IMR-90 (cell line): ENCODE data around the gene COL9A2. TPM values are rescaled to one million over a fixed set of nuclear protein-coding genes. Genes with fewer than 3 reads are reported as not detected.

ENCODE experiments used
- ATAC-seq: fragments of 200-7000 bp; cut with Tn5 transposase; 2 replicates; pipeline ENCODE4 v1.9.1; 2020; ENCODE audit warnings: low read depth, mild to moderate bottlenecking, moderate library complexity
- BruUV-seq: library from RNA; stranded (reverse); fragments of 400-500 nt; replicated peaks from 2 replicates; lab custom pipeline; 2021; lab: Mats Ljungman, UMichigan
- CTCF ChIA-PET: fragments of 300-600 bp; formaldehyde crosslinking; extraction: SDS; loops from one replicate; lab custom pipeline; 2021; ENCODE audit warnings: antibody characterized with exemption; lab: Yijun Ruan, JAX
- POLR2A ChIA-PET: fragments of 300-600 bp; sonication (Branson Sonifier 250); formaldehyde crosslinking; loops from one replicate; lab custom pipeline; 2022; ENCODE audit warnings: antibody characterized with exemption; ENCODE audit not compliant: unreplicated experiment; lab: Charles Lee
- DNase-seq: peaks from one replicate; pipeline ENCODE4 v3.0.0; 2013
- H2AFZ ChIP-seq: replicated peaks from 2 replicates; pipeline ENCODE3; 2013; ENCODE audit warnings: low read length, mild to moderate bottlenecking; ENCODE audit not compliant: poor library complexity
- H2AK5ac ChIP-seq: 2 replicates; pipeline ENCODE4 v1.6.1; 2013; ENCODE audit warnings: low read depth, low read length, inconsistent platforms
- H2AK9ac ChIP-seq: replicated peaks from 2 replicates; pipeline ENCODE3; 2013; ENCODE audit warnings: mild to moderate bottlenecking, low read depth, low read length, moderate library complexity; ENCODE audit not compliant: poor library complexity
- H2BK120ac ChIP-seq: 2 replicates; pipeline ENCODE4 v1.6.1; 2013; ENCODE audit warnings: low read depth, low read length, inconsistent platforms
- H2BK15ac ChIP-seq: 3 replicates; pipeline ENCODE4 v1.6.1; 2013; ENCODE audit warnings: low read depth, low read length, inconsistent platforms
- H2BK20ac ChIP-seq: 2 replicates; pipeline ENCODE4 v1.6.1; 2013; ENCODE audit warnings: low read depth, mild to moderate bottlenecking, inconsistent platforms, low read length, moderate library complexity
- H2BK5ac ChIP-seq: 2 replicates; pipeline ENCODE4 v1.6.1; 2013; ENCODE audit warnings: mild to moderate bottlenecking, low read depth, low read length, inconsistent platforms; ENCODE audit not compliant: poor library complexity, severe bottlenecking
- H3K14ac ChIP-seq: replicated peaks from 2 replicates; pipeline ENCODE4 v1.6.1; 2013; ENCODE audit warnings: low read depth, low read length, inconsistent platforms
- H3K18ac ChIP-seq: 2 replicates; pipeline ENCODE4 v1.6.1; 2013; ENCODE audit warnings: low read depth, low read length, control low read depth
- H3K23ac ChIP-seq: 2 replicates; pipeline ENCODE4 v1.6.1; 2013; ENCODE audit warnings: low read depth, low read length, inconsistent platforms
- H3K27ac ChIP-seq: 2 replicates; pipeline ENCODE4 v1.5.1; 2013; ENCODE audit warnings: mild to moderate bottlenecking, control low read depth, low read length; ENCODE audit not compliant: insufficient read depth
- H3K27me3 ChIP-seq: 2 replicates; pipeline ENCODE4 v1.6.1; 2013; ENCODE audit warnings: low read length; ENCODE audit not compliant: control insufficient read depth, insufficient read depth
- H3K36me3 ChIP-seq: 2 replicates; pipeline ENCODE4 v1.6.1; 2013; ENCODE audit warnings: low read length, mixed read lengths; ENCODE audit not compliant: control insufficient read depth, insufficient read depth
- H3K4ac ChIP-seq: 2 replicates; pipeline ENCODE4 v1.6.1; 2013; ENCODE audit warnings: low read depth, low read length, inconsistent platforms
- H3K4me1 ChIP-seq: 2 replicates; pipeline ENCODE4 v1.6.1; 2013; ENCODE audit warnings: low read length, mixed read lengths; ENCODE audit not compliant: control insufficient read depth, insufficient read depth
- H3K4me2 ChIP-seq: 2 replicates; pipeline ENCODE4 v1.6.1; 2013; ENCODE audit warnings: low read depth, mild to moderate bottlenecking, control low read depth, low read length, moderate library complexity
- H3K4me3 ChIP-seq: 2 replicates; pipeline ENCODE4 v1.5.1; 2013; ENCODE audit warnings: low read depth, mild to moderate bottlenecking, control low read depth, low read length, moderate library complexity; ENCODE audit not compliant: insufficient read depth
- H3K56ac ChIP-seq: 2 replicates; pipeline ENCODE4 v1.6.1; 2013; ENCODE audit warnings: low read length, inconsistent platforms; ENCODE audit not compliant: insufficient read depth; ENCODE audit errors: extremely low read depth
- H3K79me1 ChIP-seq, 2 experiments: 2 replicates each; pipeline ENCODE4 v1.6.1; 2013; ENCODE audit warnings: low read length in 2 of 2, inconsistent platforms in 1 of 2, low read depth in 1 of 2
- H3K9ac ChIP-seq: 2 replicates; pipeline ENCODE4 v1.6.1; 2013; ENCODE audit warnings: low read depth, low read length, control low read depth
- H3K9me1 ChIP-seq: 2 replicates; pipeline ENCODE4 v1.6.1; 2013; ENCODE audit warnings: low read length, inconsistent platforms; ENCODE audit not compliant: insufficient read depth
- H3K9me3 ChIP-seq: 2 replicates; pipeline ENCODE4 v1.6.1; 2013; ENCODE audit warnings: low read length; ENCODE audit not compliant: control insufficient read depth, insufficient read depth
- H4K20me1 ChIP-seq: 2 replicates; pipeline ENCODE4 v1.6.1; 2013; ENCODE audit warnings: low read length, inconsistent platforms; ENCODE audit not compliant: insufficient read depth
- H4K5ac ChIP-seq: 2 replicates; pipeline ENCODE4 v1.6.1; 2013; ENCODE audit warnings: mild to moderate bottlenecking, low read depth, low read length, control low read depth
- H4K8ac ChIP-seq, 2 experiments: 2 replicates each; pipeline ENCODE4 v1.6.1; 2013; ENCODE audit warnings: low read depth in 2 of 2, low read length in 2 of 2, control low read depth in 1 of 2, inconsistent platforms in 1 of 2
- H4K91ac ChIP-seq: 2 replicates; pipeline ENCODE4 v1.6.1; 2013; ENCODE audit warnings: low read depth, low read length, inconsistent platforms; ENCODE audit not compliant: insufficient read depth
- BHLHE40 ChIP-seq: fragments of 150-350 bp; IDR thresholded peaks from 2 replicates; pipeline ENCODE4 v1.6.1; 2016; ENCODE audit warnings: mild to moderate bottlenecking, low read depth, low read length
- FOS ChIP-seq: fragments of 150-350 bp; IDR thresholded peaks from 2 replicates; pipeline ENCODE4 v1.6.1; 2016; ENCODE audit warnings: low read depth, low read length
- RFX5 ChIP-seq: IDR thresholded peaks from 2 replicates; pipeline ENCODE4 v1.8.0; 2012; ENCODE audit warnings: low read depth, mild to moderate bottlenecking, low read length, moderate library complexity
- WGBS, 2 experiments: methylation state at CpG; one replicate each; pipeline versions ENCODE4 v1.1.5 to v1.1.7; 2013; ENCODE audit warnings: missing lambda C conversion rate in 2 of 2; ENCODE audit not compliant: insufficient read length in 1 of 2; ENCODE audit errors: extremely low coverage in 2 of 2; 5-methylcytosine and 5-hydroxymethylcytosine counted together
- dilution Hi-C: fragments of 300-500 bp; cut with HindIII; formaldehyde crosslinking; loops from one replicate; pipeline ENCODE4 v1.14.3; 2018; ENCODE audit warnings: low sequenced_read_pairs; ENCODE audit not compliant: unreplicated experiment
- in situ Hi-C: fragments of 300-500 bp; cut with MboI; formaldehyde crosslinking; loops from 3 replicates; pipeline ENCODE4 v1.14.3; 2019; ENCODE audit warnings: low sequenced_read_pairs, inconsistent platforms, mixed read lengths
- intact Hi-C: fragments of 100-400 bp; cut with micrococcal nuclease; formaldehyde crosslinking; loops from 2 replicates; pipeline ENCODE4 v1.10.0; 2022
- polyA plus RNA-seq, 3 experiments: library from polyadenylated mRNA; depleted of rRNA; stranded (reverse); fragments of >200 nt; gene quantifications; 2 replicates each; pipeline ENCODE4 v1.2.3, GENCODE V29; 2012; ENCODE audit warnings: low replicate concordance in 1 of 3
- total RNA-seq: library from RNA; depleted of rRNA; stranded (reverse); fragments of >200 nt; gene quantifications from 2 replicates; pipeline ENCODE4 v1.2.3, GENCODE V29; 2012

The COL9A2 gene
- total and polyA plus RNA-seq, 2 of the 4 experiments (the other 2 are of a cell fraction): 0.90 to 1.6 TPM

DNA sequence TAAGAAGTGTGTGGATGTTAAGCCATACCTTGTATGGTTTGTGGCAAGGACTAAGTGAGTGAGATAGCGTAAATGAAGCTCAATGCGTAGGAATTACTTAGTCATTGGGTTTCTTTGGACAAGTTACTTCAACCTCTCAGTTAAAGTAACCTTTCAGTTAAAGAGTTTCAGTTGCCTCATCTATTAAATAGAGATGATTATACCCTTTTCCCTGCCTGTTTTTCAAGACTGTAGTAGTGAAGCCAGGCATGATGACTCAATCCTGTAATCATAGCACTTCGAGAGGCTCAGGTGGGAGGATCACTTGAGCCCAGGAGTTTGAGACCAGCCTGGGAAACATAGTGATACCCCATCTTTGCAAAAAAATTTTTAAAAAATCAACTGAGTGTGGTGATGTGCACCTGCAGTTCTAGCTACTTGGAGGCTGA lies 52.7 kb downstream of the COL9A2 start:
- intact Hi-C loops: no loop called here
- no TSS peak for BruUV-seq

More for the DNA sequence above, 52.7 kb downstream of the COL9A2 start:
- Histone ChIP-seq H3K14ac (no peak overlapping the region), H3K27me3 (no peaks in the 10 kb centered on the region), H2BK20ac (no peak overlapping the region), H3K23ac (no peak overlapping the region), H3K4me1 (peaks cover 7% of the 10 kb centered on the region), H3K79me1 (peaks cover 35 to 64% of the 10 kb centered on the region in 2 experiments), H3K18ac (no peak overlapping the region), H2AK9ac (no peak overlapping the region), H4K20me1 (peaks cover 9% of the 10 kb centered on the region), H2AK5ac (no peak overlapping the region), H2AFZ (no peak overlapping the region), H2BK15ac (no peak overlapping the region), H4K5ac (no peak overlapping the region), H3K36me3 (peaks cover 21% of the 10 kb centered on the region), H3K4me3 (no peak overlapping the region), H4K91ac (no peak overlapping the region), H3K27ac (no peak overlapping the region), H2BK120ac (no peak overlapping the region), H3K9ac (no peak overlapping the region), H2BK5ac (no peak overlapping the region), H3K9me1 (peaks cover 7% of the 10 kb centered on the region), H3K56ac (no peak overlapping the region), H3K9me3 (no peaks in the 10 kb centered on the region), H4K8ac (no peak overlapping the region), H3K4me2 (no peak overlapping the region), H3K4ac (no peak overlapping the region)
- dilution Hi-C loops (no loop called here), in situ Hi-C loops (no loop called here)
- WGBS, 2 experiments: 100% methylated on average over 2 of the region's 3 CpGs; no CpG with 5 or more reads in 1 of the 2 experiments
- DNase-seq: peak; percentile 24
- no peak for ATAC-seq
- ChIA-PET POLR2A (no interaction called here), CTCF (no interaction called here)
- TF ChIP-seq BHLHE40 (no peak), FOS (no peak), RFX5 (no peak)
